Activated CD4-positive, alpha-beta memory T cell treated with anti-CD3 and anti-CD28 coated beads, Interleukin-2, amount 10 ng/mL, durations not matched to agents 7 days and 5 days (primary cell): Measurements from ENCODE around the gene GUK1. TPM values are rescaled to one million over a fixed set of nuclear protein-coding genes. Genes with fewer than 3 reads are reported as not detected.

Experiments
- total RNA-seq, 2 experiments: library from RNA; stranded (reverse); gene quantifications; one replicate each; pipeline ENCODE4 v1.2.3, GENCODE V29; 2021

GUK1 gene
- total RNA-seq, 2 experiments from 2014 or later = 280 to 284 TPM

Other genes with a start within 250 kb of the GUK1 start
- gene WNT9A, start 192.3 kb upstream of the GUK1 start, total RNA-seq = 1 to 10 TPM; 1.5 to 2.0 TPM
- not detected for gene WNT3A, start 133.3 kb upstream of the GUK1 start, total RNA-seq
- gene ARF1, start 57.6 kb upstream of the GUK1 start, total RNA-seq = 100 to 1,000 TPM; 368 to 376 TPM
- 10 to 100 TPM; 17.8 to 18.9 TPM for gene C1orf35, start 37.0 kb upstream of the GUK1 start, total RNA-seq
- 10 to 100 TPM; 43.1 to 43.9 TPM for gene MRPL55, start 31.0 kb upstream of the GUK1 start, total RNA-seq
- gene GJC2, start 9.7 kb downstream of the GUK1 start, total RNA-seq = under 1 TPM; 0.38 to 0.55 TPM
- 1 to 10 TPM; 4.5 to 5.2 TPM for gene IBA57, start 25.5 kb downstream of the GUK1 start, total RNA-seq
- 1 to 10 TPM; 6.6 to 8.0 TPM for gene OBSCN, start 67.8 kb downstream of the GUK1 start, total RNA-seq